ENCODE data around the gene HIGD1A. TPM values are rescaled to one million over a fixed set of nuclear protein-coding genes. Genes with fewer than 3 reads are reported as not detected.
A peak's percentile ranks its signal among the peaks of the same experiment; 100 is the strongest.

HIGD1A gene
- total and polyA plus RNA-seq, 4 donors = 76.1 to 148 (median 86.1) TPM

- DNase-seq = no peak
- Histone ChIP-seq H3K27ac (ENCODE audit: low read depth in 1 of 2, low read length in 1 of 2) (peak overlapping the region; percentile 78 to 96), H3K9ac (ENCODE audit: insufficient read depth in 1 of 2, low read length in 2 of 2) (peak overlapping the region in 1 of 2 donors; percentile 81), H3K9me3 (ENCODE audit: control insufficient read depth in 4 of 4, insufficient read depth in 3 of 4, low read length in 3 of 4) (no peaks in the 10 kb centered on the region), H3K4me1 (ENCODE audit: control insufficient read depth in 5 of 5, insufficient read depth in 5 of 5, low read length in 5 of 5) (peaks cover 7 to 24% (median 10%) of the 10 kb centered on the region in 5 donors), H3K4me3 (peak overlapping the region; percentile 83), H3K36me3 (ENCODE audit: control insufficient read depth in 4 of 4, insufficient read depth in 4 of 4, low read length in 4 of 4) (no peaks in the 10 kb centered on the region), H3K27me3 (ENCODE audit: control insufficient read depth in 3 of 3, insufficient read depth in 3 of 3, low read length in 2 of 3) (no peaks in the 10 kb centered on the region)
- no peak for ATAC-seq (ENCODE audit: insufficient read depth, low FRiP score)
- WGBS, 2 donors = 0 to 1% methylated on average over 13 of the region's 13 CpGs
- no peak for TF ChIP-seq CTCF (IDR thresholded peaks at IDR 0.05; ENCODE audit: control extremely low read depth, extremely low read depth)
Observed at GRCh38 chr3:42804831-42805132, 492 bp upstream of the HIGD1A start.

GRCh38 chr3:42803414-42804105 is 730 bp downstream of the HIGD1A start:
- TF ChIP-seq CTCF (IDR thresholded peaks at IDR 0.05; ENCODE audit: control extremely low read depth, extremely low read depth) = no peak

GRCh38 chr3:42802876-42803413 is 1.3 kb downstream of the HIGD1A start:
- no peaks in the 10 kb centered on the region for H3K9me3 ChIP-seq (ENCODE audit: control insufficient read depth in 4 of 4, insufficient read depth in 3 of 4, low read length in 3 of 4)
- peak overlapping the region; percentile 71 to 97 for H3K9ac ChIP-seq (ENCODE audit: insufficient read depth in 1 of 2, low read length in 2 of 2)
- no peak for TF ChIP-seq CTCF (IDR thresholded peaks at IDR 0.05; ENCODE audit: control extremely low read depth, extremely low read depth)
- DNase-seq (no peak), ATAC-seq (ENCODE audit: insufficient read depth, low FRiP score) (no peak)
- no peaks in the 10 kb centered on the region for H3K27me3 ChIP-seq (ENCODE audit: control insufficient read depth in 3 of 3, insufficient read depth in 3 of 3, low read length in 2 of 3)
- 58 to 74% methylated on average over 11 of the region's 11 CpGs for WGBS, 2 donors
- no peaks in the 10 kb centered on the region for H3K36me3 ChIP-seq (ENCODE audit: control insufficient read depth in 4 of 4, insufficient read depth in 4 of 4, low read length in 4 of 4)
- H3K4me3 ChIP-seq = peak overlapping the region; percentile 83
- H3K27ac ChIP-seq (ENCODE audit: low read depth in 1 of 2, low read length in 1 of 2) = peak overlapping the region; percentile 94 to 96
- peaks cover 7 to 24% (median 10%) of the 10 kb centered on the region in 5 donors for H3K4me1 ChIP-seq (ENCODE audit: control insufficient read depth in 5 of 5, insufficient read depth in 5 of 5, low read length in 5 of 5)

More at GRCh38 chr3:42803414-42804105, 730 bp downstream of the HIGD1A start:
- peaks cover 7 to 24% (median 10%) of the 10 kb centered on the region in 5 donors for H3K4me1 ChIP-seq (ENCODE audit: control insufficient read depth in 5 of 5, insufficient read depth in 5 of 5, low read length in 5 of 5)
- 2 to 3% methylated on average over 33 of the region's 33 CpGs for WGBS, 2 donors
- peak overlapping the region; percentile 94 to 96 for H3K27ac ChIP-seq (ENCODE audit: low read depth in 1 of 2, low read length in 1 of 2)
- H3K27me3 ChIP-seq (ENCODE audit: control insufficient read depth in 3 of 3, insufficient read depth in 3 of 3, low read length in 2 of 3) = no peaks in the 10 kb centered on the region
- H3K4me3 ChIP-seq = peak overlapping the region; percentile 83
- ATAC-seq (ENCODE audit: insufficient read depth, low FRiP score) (peak; percentile 17), DNase-seq (peak; percentile 57 to 66 (median 60))
- H3K36me3 ChIP-seq (ENCODE audit: control insufficient read depth in 4 of 4, insufficient read depth in 4 of 4, low read length in 4 of 4) = no peaks in the 10 kb centered on the region
- peak overlapping the region; percentile 71 to 97 for H3K9ac ChIP-seq (ENCODE audit: insufficient read depth in 1 of 2, low read length in 2 of 2)
- no peaks in the 10 kb centered on the region for H3K9me3 ChIP-seq (ENCODE audit: control insufficient read depth in 4 of 4, insufficient read depth in 3 of 4, low read length in 3 of 4)
